ENCODE results near the gene MTURN.

GRCh38 chr7:30112103-30112713 lies 22.6 kb upstream of the MTURN start:
- TF ChIP-seq, protein P1, sequence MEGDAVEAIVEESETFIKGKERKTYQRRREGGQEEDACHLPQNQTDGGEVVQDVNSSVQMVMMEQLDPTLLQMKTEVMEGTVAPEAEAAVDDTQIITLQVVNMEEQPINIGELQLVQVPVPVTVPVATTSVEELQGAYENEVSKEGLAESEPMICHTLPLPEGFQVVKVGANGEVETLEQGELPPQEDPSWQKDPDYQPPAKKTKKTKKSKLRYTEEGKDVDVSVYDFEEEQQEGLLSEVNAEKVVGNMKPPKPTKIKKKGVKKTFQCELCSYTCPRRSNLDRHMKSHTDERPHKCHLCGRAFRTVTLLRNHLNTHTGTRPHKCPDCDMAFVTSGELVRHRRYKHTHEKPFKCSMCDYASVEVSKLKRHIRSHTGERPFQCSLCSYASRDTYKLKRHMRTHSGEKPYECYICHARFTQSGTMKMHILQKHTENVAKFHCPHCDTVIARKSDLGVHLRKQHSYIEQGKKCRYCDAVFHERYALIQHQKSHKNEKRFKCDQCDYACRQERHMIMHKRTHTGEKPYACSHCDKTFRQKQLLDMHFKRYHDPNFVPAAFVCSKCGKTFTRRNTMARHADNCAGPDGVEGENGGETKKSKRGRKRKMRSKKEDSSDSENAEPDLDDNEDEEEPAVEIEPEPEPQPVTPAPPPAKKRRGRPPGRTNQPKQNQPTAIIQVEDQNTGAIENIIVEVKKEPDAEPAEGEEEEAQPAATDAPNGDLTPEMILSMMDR (IDR thresholded peaks at IDR 0.05; ENCODE audit: insufficient read depth, low read length, poor library complexity, severe bottlenecking): no peak
- TF ChIP-seq EZH2phosphoT487 (conservative IDR thresholded peaks at IDR 0.05; ENCODE audit: low read length): no peak
